GM12872 (cell line): Measurements from ENCODE around the gene PLPPR2.

ENCODE experiments used
- CTCF ChIP-seq: IDR thresholded peaks from 3 replicates; pipeline ENCODE4 v1.5.1; 2011; ENCODE audit warnings: low read depth, mild to moderate bottlenecking, low read length, moderate library complexity; ENCODE audit not compliant: insufficient read depth

Gene PLPPR2

GRCh38 chr19:11373166-11373884 is 18.1 kb downstream of the PLPPR2 start:
- no peak for TF ChIP-seq CTCF

GRCh38 chr19:11373885-11374432 is 18.7 kb downstream of the PLPPR2 start:
- no peak for TF ChIP-seq CTCF

GRCh38 chr19:11374433-11375142 is 19.4 kb downstream of the PLPPR2 start, which contains the start of gene SWSAP1:
Gene SWSAP1, plus strand, starts transcription at chr19:11374666. Its CDS starts 15 bp downstream, at chr19:11374681.
- no peak for TF ChIP-seq CTCF

GRCh38 chr19:11375143-11375948 is 20.1 kb downstream of the PLPPR2 start:
- TF ChIP-seq CTCF = no peak

- no peak for TF ChIP-seq CTCF
Measured at GRCh38 chr19:11377237-11377636, 22.0 kb downstream of the PLPPR2 start.

GRCh38 chr19:11377756-11378155 is 22.5 kb downstream of the PLPPR2 start:
- no peak for TF ChIP-seq CTCF
